HG03175 (cell line): Measurements from ENCODE around the gene EFCAB5.
A peak's percentile ranks its signal among the peaks of the same experiment; 100 is the strongest.
"Not testable (repeated sequence)": the region's sequence is repeated elsewhere in the genome, so short reads cannot be mapped to it uniquely, and the experiment has no call there.

Source experiments
- ATAC-seq: cut with Tn5 transposase; IDR thresholded peaks from one replicate; pipeline ENCODE4 v1.9.1; 2021; ENCODE audit warnings: mild to moderate bottlenecking, moderate library complexity; ENCODE audit not compliant: unreplicated experiment

The EFCAB5 gene

GRCh38 chr17:30000755-30001257 is 59.4 kb downstream of the EFCAB5 start:
- no peak for ATAC-seq

- no peak for ATAC-seq
Observed at GRCh38 chr17:30002088-30002487, 60.7 kb downstream of the EFCAB5 start.

- ATAC-seq = no peak
Observed at GRCh38 chr17:30005709-30006320, 64.4 kb downstream of the EFCAB5 start.

GRCh38 chr17:30011934-30012333 is 70.5 kb downstream of the EFCAB5 start:
- not testable (repeated sequence) for ATAC-seq

- no peak for ATAC-seq
Observed at GRCh38 chr17:30021708-30022317, 80.4 kb downstream of the EFCAB5 start.

- ATAC-seq = not testable (repeated sequence)
Observed at GRCh38 chr17:30025325-30025724, 83.9 kb downstream of the EFCAB5 start.

- ATAC-seq = no peak
Observed at GRCh38 chr17:30027676-30028075, 86.2 kb downstream of the EFCAB5 start.

GRCh38 chr17:30031214-30031869 is 89.9 kb downstream of the EFCAB5 start:
- ATAC-seq = peak; percentile 62

GRCh38 chr17:30035369-30035768 is 93.9 kb downstream of the EFCAB5 start:
- no peak for ATAC-seq

GRCh38 chr17:30040719-30041518 is 99.5 kb downstream of the EFCAB5 start:
- not testable (repeated sequence) for ATAC-seq

- ATAC-seq = no peak
Observed at GRCh38 chr17:30041551-30041950, 100.1 kb downstream of the EFCAB5 start.

- no peak for ATAC-seq
Observed at GRCh38 chr17:30062372-30062771, 120.9 kb downstream of the EFCAB5 start.

GRCh38 chr17:30064738-30065137 is 123.3 kb downstream of the EFCAB5 start:
- no peak for ATAC-seq

GRCh38 chr17:30068465-30068864 is 127.0 kb downstream of the EFCAB5 start:
- ATAC-seq = no peak

GRCh38 chr17:30074254-30074653 is 132.8 kb downstream of the EFCAB5 start:
- no peak for ATAC-seq

- no peak for ATAC-seq
Observed at GRCh38 chr17:30074730-30075129, 133.3 kb downstream of the EFCAB5 start.

- ATAC-seq = no peak
Observed at GRCh38 chr17:30082773-30083172, 141.3 kb downstream of the EFCAB5 start.

GRCh38 chr17:30084788-30085187 is 143.4 kb downstream of the EFCAB5 start:
- no peak for ATAC-seq

GRCh38 chr17:30086896-30087295 is 145.5 kb downstream of the EFCAB5 start:
- no peak for ATAC-seq

GRCh38 chr17:30087431-30087830 is 146.0 kb downstream of the EFCAB5 start:
- ATAC-seq = not testable (repeated sequence)

- ATAC-seq = no peak
Observed at GRCh38 chr17:30091121-30091670, 149.8 kb downstream of the EFCAB5 start.
